GM12878 (cell line): ENCODE results near the gene EPHB1. TPM values are rescaled to one million over a fixed set of nuclear protein-coding genes. Genes with fewer than 3 reads are reported as not detected.

Experiments
- ATAC-seq: fragments of 200-7000 bp; cut with Tn5 transposase; 3 replicates; pipeline ENCODE4 v1.9.1; 2020; ENCODE audit warnings: mild to moderate bottlenecking, moderate library complexity
- BruUV-seq: library from RNA; stranded (reverse); fragments of 400-500 nt; replicated peaks from 2 replicates; lab custom pipeline; 2021; lab: Mats Ljungman, UMichigan
- CTCF ChIA-PET: fragments of 300-600 bp; sonication (Branson Sonifier 250); formaldehyde crosslinking; extraction: SDS; loops from one replicate; lab custom pipeline; 2021; ENCODE audit warnings: inconsistent platforms; lab: Yijun Ruan, JAX
- POLR2A ChIA-PET: fragments of 350-600 bp; formaldehyde crosslinking; extraction: SDS; loops from one replicate; lab custom pipeline; 2021; ENCODE audit warnings: inconsistent platforms; lab: Charles Lee
- RAD21 ChIA-PET: fragments of 300-600 bp; sonication (Branson Sonifier 250); formaldehyde crosslinking; loops from one replicate; lab custom pipeline; 2023; ENCODE audit warnings: antibody characterized with exemption; ENCODE audit not compliant: unreplicated experiment; lab: Charles Lee
- SMC1A ChIA-PET: fragments of 300-600 bp; sonication (Branson Sonifier 250); formaldehyde crosslinking; loops from one replicate; lab custom pipeline; 2023; ENCODE audit not compliant: unreplicated experiment, uncharacterized antibody; lab: Charles Lee
- DNase-seq: peaks from one replicate; pipeline ENCODE4 v3.0.0-alpha.2; 2011; ENCODE audit warnings: low read depth, low spot score
- FAIRE-seq: peaks from 3 replicates; lab custom pipeline; 2011; peaks lifted over from hg19 to GRCh38; lab: Jason Lieb, UNC
- H2AFZ ChIP-seq: 2 replicates; pipeline ENCODE4 v1.6.0; 2011; ENCODE audit warnings: low read depth, low read length, control low read depth; ENCODE audit not compliant: control insufficient read depth
- H3K27ac ChIP-seq: 2 replicates; pipeline ENCODE4 v1.5.1; 2011; ENCODE audit warnings: control low read depth; ENCODE audit not compliant: control insufficient read depth, insufficient read depth
- H3K27me3 ChIP-seq, 2 experiments: replicated peaks in 1 of 2; 2 replicates each; pipeline versions ENCODE4 v1.6.0 to v1.6.1; 2011; ENCODE audit warnings: low read length in 1 of 2; ENCODE audit not compliant: control insufficient read depth in 2 of 2, insufficient read depth in 2 of 2
- H3K36me3 ChIP-seq, 2 experiments: 2 replicates each; pipeline ENCODE4 v1.5.1; 2011; ENCODE audit warnings: low read length in 1 of 2; ENCODE audit not compliant: control insufficient read depth in 2 of 2, insufficient read depth in 2 of 2
- H3K4me1 ChIP-seq: 2 replicates; pipeline ENCODE4 v1.6.1; 2011; ENCODE audit warnings: mild to moderate bottlenecking, low read length, moderate library complexity, mixed read lengths; ENCODE audit not compliant: control insufficient read depth, insufficient read depth
- H3K4me2 ChIP-seq: 2 replicates; pipeline ENCODE4 v1.6.0; 2011; ENCODE audit warnings: control low read depth; ENCODE audit not compliant: control insufficient read depth, insufficient read depth
- H3K4me3 ChIP-seq: fragments of 200-600 bp; sonication (generic); 2 replicates; pipeline ENCODE4 v1.5.1; 2016
- H3K79me2 ChIP-seq: 2 replicates; pipeline ENCODE4 v1.6.0; 2011; ENCODE audit warnings: low read length; ENCODE audit not compliant: control insufficient read depth, insufficient read depth
- H3K9ac ChIP-seq: 2 replicates; pipeline ENCODE4 v1.8.0; 2011; ENCODE audit warnings: low read length, control low read depth, mixed read lengths; ENCODE audit not compliant: control insufficient read depth, insufficient read depth
- H3K9me3 ChIP-seq: replicated peaks from 3 replicates; pipeline ENCODE4 v1.5.1; 2011; ENCODE audit warnings: mild to moderate bottlenecking, low read length; ENCODE audit not compliant: control insufficient read depth, insufficient read depth
- H4K20me1 ChIP-seq: 2 replicates; pipeline ENCODE4 v1.6.0; 2011; ENCODE audit not compliant: control insufficient read depth, insufficient read depth
- ATF7 ChIP-seq: fragments of 450-650 bp; IDR thresholded peaks from 2 replicates; pipeline ENCODE4 v1.6.1; 2016; ENCODE audit warnings: low read depth, mild to moderate bottlenecking
- BCL11A ChIP-seq: IDR thresholded peaks from 2 replicates; pipeline ENCODE4 v1.6.1; 2011; ENCODE audit warnings: low read depth, low read length
- BRCA1 ChIP-seq: IDR thresholded peaks from 2 replicates; pipeline ENCODE4 v1.6.1; 2011; ENCODE audit warnings: low read depth, low read length, improper control_type of control experiment
- CREB1 ChIP-seq: IDR thresholded peaks from 2 replicates; pipeline ENCODE4 v1.6.1; 2012; ENCODE audit warnings: low read depth, mild to moderate bottlenecking, inconsistent platforms
- E2F4 ChIP-seq: IDR thresholded peaks from 2 replicates; pipeline ENCODE4 v1.6.1; 2012; ENCODE audit warnings: low read depth, low read length, improper control_type of control experiment
- NFYA ChIP-seq: IDR thresholded peaks from 2 replicates; pipeline ENCODE4 v1.6.1; 2011; ENCODE audit warnings: low read depth, mild to moderate bottlenecking, low read length, improper control_type of control experiment, borderline replicate concordance
- NRF1 ChIP-seq: conservative IDR thresholded peaks from 2 replicates; pipeline ENCODE4 v1.6.1; 2011; ENCODE audit warnings: mild to moderate bottlenecking, low read depth, low read length, improper control_type of control experiment
- RBBP5 ChIP-seq: fragments of 200-600 bp; sonication (generic); conservative IDR thresholded peaks from 2 replicates; pipeline ENCODE4 v1.6.1; 2016
- RFX5 ChIP-seq: IDR thresholded peaks from 2 replicates; pipeline ENCODE4 v1.6.1; 2011; ENCODE audit warnings: low read depth, low read length, improper control_type of control experiment
- ZNF207 ChIP-seq: fragments of 450-650 bp; IDR thresholded peaks from 2 replicates; pipeline ENCODE4 v1.6.1; 2014; ENCODE audit warnings: antibody characterized with exemption, mild to moderate bottlenecking, borderline replicate concordance
- WGBS: methylation state at CpG from one replicate; pipeline ENCODE4 v1.1.6; 2016; ENCODE audit warnings: low lambda C conversion rate; ENCODE audit not compliant: insufficient replicate concordance, insufficient coverage; ENCODE audit errors: missing lambda C conversion rate; 5-methylcytosine and 5-hydroxymethylcytosine counted together
- in situ Hi-C: fragments of 300-500 bp; cut with MboI; formaldehyde crosslinking; loops from 9 replicates; pipeline ENCODE4 v1.14.3; 2018; ENCODE audit warnings: mixed read lengths
- intact Hi-C: fragments of 100-400 bp; cut with micrococcal nuclease; formaldehyde crosslinking; loops from one replicate; pipeline ENCODE4 v1.14.2; 2022; ENCODE audit not compliant: unreplicated experiment
- polyA plus RNA-seq, 11 experiments: library from polyadenylated mRNA; depleted of rRNA in 4 of 11; unstranded in 6 of 11; stranded (reverse) in 5 of 11; fragments of >200 nt; fragmentation: Nextera tagmentation in 4 of 11; fragmentation: Illumina TruSeq in 1 of 11; extraction: Ambion mirVana in 4 of 11; extraction: Trizol in 1 of 11; gene quantifications; 1 replicate in 1 of 11; 2 replicates in 10 of 11; pipeline versions ENCODE4 v1.2.1 to v1.2.3, GENCODE V29; 2011 to 2016; ENCODE audit warnings: inconsistent platforms in 2 of 11, missing spikeins in 2 of 11, low read depth in 1 of 11
- total RNA-seq, 4 experiments: library from RNA; depleted of rRNA in 3 of 4; stranded (reverse); fragments of >200 nt in 3 of 4; fragmentation: Illumina TruSeq in 1 of 4; extraction: Trizol in 1 of 4; gene quantifications; 2 replicates each; pipeline versions ENCODE4 v1.2.1 to v1.2.3, GENCODE V29; 2013 to 2021
- TF ChIP-seq, protein P1 (sequence below): fragments of 450-650 bp; IDR thresholded peaks from 2 replicates; pipeline ENCODE4 v1.6.1; 2017; ENCODE audit warnings: mild to moderate bottlenecking, moderate library complexity

The EPHB1 gene
- total and polyA plus RNA-seq, 10 of the 15 experiments (the other 5 are each of a cell fraction or from before 2014, with no cell fraction given), result 0.33 to 23.8 (median 1.2) TPM

- no peaks in the 10 kb centered on the region for H3K36me3 ChIP-seq
- FAIRE-seq, result peak; percentile 54
- H3K4me3 ChIP-seq, result no peak overlapping the region
- DNase-seq, result no peak
- RAD21 ChIA-PET, result no interaction called here
- no peaks in the 10 kb centered on the region for H3K4me1 ChIP-seq
- 24% methylated on average over 2 of the region's 2 CpGs for WGBS
- H3K9me3 ChIP-seq, result no peaks in the 10 kb centered on the region
- CTCF ChIA-PET, result no interaction called here
- in situ Hi-C loops (no loop called here), intact Hi-C loops (no loop called here)
- no peak overlapping the region for H2AFZ ChIP-seq
- no peak overlapping the region for H3K4me2 ChIP-seq
- H3K27ac ChIP-seq, result no peak overlapping the region
- H3K79me2 ChIP-seq, result no peaks in the 10 kb centered on the region
- no peaks in the 10 kb centered on the region for H4K20me1 ChIP-seq
- ATAC-seq, result no peak
- TF ChIP-seq RBBP5 (no peak), RFX5 (no peak), BRCA1 (no peak), CREB1 (no peak), BCL11A (no peak), ZNF207 (no peak), NRF1 (no peak), ATF7 (no peak), E2F4 (no peak), NFYA (no peak)
- TF ChIP-seq, protein P1, sequence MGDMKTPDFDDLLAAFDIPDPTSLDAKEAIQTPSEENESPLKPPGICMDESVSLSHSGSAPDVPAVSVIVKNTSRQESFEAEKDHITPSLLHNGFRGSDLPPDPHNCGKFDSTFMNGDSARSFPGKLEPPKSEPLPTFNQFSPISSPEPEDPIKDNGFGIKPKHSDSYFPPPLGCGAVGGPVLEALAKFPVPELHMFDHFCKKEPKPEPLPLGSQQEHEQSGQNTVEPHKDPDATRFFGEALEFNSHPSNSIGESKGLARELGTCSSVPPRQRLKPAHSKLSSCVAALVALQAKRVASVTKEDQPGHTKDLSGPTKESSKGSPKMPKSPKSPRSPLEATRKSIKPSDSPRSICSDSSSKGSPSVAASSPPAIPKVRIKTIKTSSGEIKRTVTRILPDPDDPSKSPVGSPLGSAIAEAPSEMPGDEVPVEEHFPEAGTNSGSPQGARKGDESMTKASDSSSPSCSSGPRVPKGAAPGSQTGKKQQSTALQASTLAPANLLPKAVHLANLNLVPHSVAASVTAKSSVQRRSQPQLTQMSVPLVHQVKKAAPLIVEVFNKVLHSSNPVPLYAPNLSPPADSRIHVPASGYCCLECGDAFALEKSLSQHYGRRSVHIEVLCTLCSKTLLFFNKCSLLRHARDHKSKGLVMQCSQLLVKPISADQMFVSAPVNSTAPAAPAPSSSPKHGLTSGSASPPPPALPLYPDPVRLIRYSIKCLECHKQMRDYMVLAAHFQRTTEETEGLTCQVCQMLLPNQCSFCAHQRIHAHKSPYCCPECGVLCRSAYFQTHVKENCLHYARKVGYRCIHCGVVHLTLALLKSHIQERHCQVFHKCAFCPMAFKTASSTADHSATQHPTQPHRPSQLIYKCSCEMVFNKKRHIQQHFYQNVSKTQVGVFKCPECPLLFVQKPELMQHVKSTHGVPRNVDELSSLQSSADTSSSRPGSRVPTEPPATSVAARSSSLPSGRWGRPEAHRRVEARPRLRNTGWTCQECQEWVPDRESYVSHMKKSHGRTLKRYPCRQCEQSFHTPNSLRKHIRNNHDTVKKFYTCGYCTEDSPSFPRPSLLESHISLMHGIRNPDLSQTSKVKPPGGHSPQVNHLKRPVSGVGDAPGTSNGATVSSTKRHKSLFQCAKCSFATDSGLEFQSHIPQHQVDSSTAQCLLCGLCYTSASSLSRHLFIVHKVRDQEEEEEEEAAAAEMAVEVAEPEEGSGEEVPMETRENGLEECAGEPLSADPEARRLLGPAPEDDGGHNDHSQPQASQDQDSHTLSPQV, result no peak
- BruUV-seq, result no TSS peak
- no peak overlapping the region for H3K9ac ChIP-seq
- peaks cover 0 to 2% of the 10 kb centered on the region in 2 experiments; a peak in 1 of 4 replicates for H3K27me3 ChIP-seq
- POLR2A ChIA-PET, result no interaction called here
- SMC1A ChIA-PET, result no interaction called here
Measured at GRCh38 chr3:134751831-134752230, 43.2 kb upstream of the EPHB1 start.
